Hindlimb muscle (tissue), 1 donor: ENCODE data around the gene ALAD. TPM values are rescaled to one million over a fixed set of nuclear protein-coding genes. Genes with fewer than 3 reads are reported as not detected.
"Not testable (repeated sequence)": the region's sequence is repeated elsewhere in the genome, so short reads cannot be mapped to it uniquely, and the experiment has no call there.

ENCODE experiments used
- DNase-seq: peaks from one replicate; pipeline ENCODE4 v3.0.0-alpha.2; 2013
- polyA plus RNA-seq: library from polyadenylated mRNA; unstranded; fragments of 120-200 nt; gene quantifications from one replicate; pipeline ENCODE4 v1.2.1, GENCODE V29; 2013; ENCODE audit not compliant: insufficient read length

ALAD gene
- polyA plus RNA-seq, 1 donor = 20.7 TPM

- no peak for DNase-seq
Observed at GRCh38 chr9:113397203-113397631, 3.9 kb downstream of the ALAD start.

GRCh38 chr9:113395000-113395861, 5.9 kb downstream of the ALAD start:
- no peak for DNase-seq

- no peak for DNase-seq
Observed at GRCh38 chr9:113393281-113393680, 7.8 kb downstream of the ALAD start.

GRCh38 chr9:113391917-113392316, 9.2 kb downstream of the ALAD start:
- no peak for DNase-seq

- no peak for DNase-seq
Observed at GRCh38 chr9:113390192-113390960, 10.7 kb downstream of the ALAD start.

- no peak for DNase-seq
Observed at GRCh38 chr9:113389451-113389850, 11.6 kb downstream of the ALAD start.

GRCh38 chr9:113388833-113389232, 12.3 kb downstream of the ALAD start:
- no peak for DNase-seq

GRCh38 chr9:113387560-113388230, 13.4 kb downstream of the ALAD start:
- no peak for DNase-seq

GRCh38 chr9:113386571-113387393, 14.3 kb downstream of the ALAD start:
- DNase-seq = no peak

GRCh38 chr9:113381909-113382411, 19.1 kb downstream of the ALAD start:
- no peak for DNase-seq

GRCh38 chr9:113381441-113381840, 19.6 kb downstream of the ALAD start:
- not testable (repeated sequence) for DNase-seq

- no peak for DNase-seq
Observed at GRCh38 chr9:113380869-113381378, 20.2 kb downstream of the ALAD start.

- DNase-seq = not testable (repeated sequence)
Observed at GRCh38 chr9:113379829-113380210, 21.3 kb downstream of the ALAD start.

- not testable (repeated sequence) for DNase-seq
Observed at GRCh38 chr9:113379094-113379828, 21.8 kb downstream of the ALAD start.

- peak; percentile 76 for DNase-seq
Observed at GRCh38 chr9:113376634-113377567, 24.2 kb downstream of the ALAD start, which contains the start of gene HDHD3. Gene HDHD3 (minus strand): TSS chr9:113376986. CDS start chr9:113374354, 2,632 bp downstream.

- no peak for DNase-seq
Observed at GRCh38 chr9:113375057-113376023, 25.7 kb downstream of the ALAD start.

- DNase-seq = no peak
Observed at GRCh38 chr9:113373676-113374392, 27.2 kb downstream of the ALAD start.

- no peak for DNase-seq
Observed at GRCh38 chr9:113373256-113373655, 27.8 kb downstream of the ALAD start.
